Gastroesophageal sphincter (tissue), 3 donors: ENCODE data around the gene RNF11.

Source experiments
- POLR2AphosphoS5 ChIP-seq: sonication (generic); formaldehyde crosslinking; IDR thresholded peaks from one replicate; pipeline ENCODE4 v1.6.1; 2017; ENCODE audit warnings: antibody characterized with exemption
- TF ChIP-seq, protein P1 (sequence below), 4 experiments: fragments of 200-600 bp in 2 of 4; fragments of 450-650 bp in 2 of 4; sonication (generic) in 1 of 4; IDR thresholded peaks; one replicate each; pipeline ENCODE4 v1.5.1; 2017 to 2019; ENCODE audit warnings: antibody characterized with exemption in 4 of 4, mild to moderate bottlenecking in 2 of 4, moderate library complexity in 2 of 4

DNA sequence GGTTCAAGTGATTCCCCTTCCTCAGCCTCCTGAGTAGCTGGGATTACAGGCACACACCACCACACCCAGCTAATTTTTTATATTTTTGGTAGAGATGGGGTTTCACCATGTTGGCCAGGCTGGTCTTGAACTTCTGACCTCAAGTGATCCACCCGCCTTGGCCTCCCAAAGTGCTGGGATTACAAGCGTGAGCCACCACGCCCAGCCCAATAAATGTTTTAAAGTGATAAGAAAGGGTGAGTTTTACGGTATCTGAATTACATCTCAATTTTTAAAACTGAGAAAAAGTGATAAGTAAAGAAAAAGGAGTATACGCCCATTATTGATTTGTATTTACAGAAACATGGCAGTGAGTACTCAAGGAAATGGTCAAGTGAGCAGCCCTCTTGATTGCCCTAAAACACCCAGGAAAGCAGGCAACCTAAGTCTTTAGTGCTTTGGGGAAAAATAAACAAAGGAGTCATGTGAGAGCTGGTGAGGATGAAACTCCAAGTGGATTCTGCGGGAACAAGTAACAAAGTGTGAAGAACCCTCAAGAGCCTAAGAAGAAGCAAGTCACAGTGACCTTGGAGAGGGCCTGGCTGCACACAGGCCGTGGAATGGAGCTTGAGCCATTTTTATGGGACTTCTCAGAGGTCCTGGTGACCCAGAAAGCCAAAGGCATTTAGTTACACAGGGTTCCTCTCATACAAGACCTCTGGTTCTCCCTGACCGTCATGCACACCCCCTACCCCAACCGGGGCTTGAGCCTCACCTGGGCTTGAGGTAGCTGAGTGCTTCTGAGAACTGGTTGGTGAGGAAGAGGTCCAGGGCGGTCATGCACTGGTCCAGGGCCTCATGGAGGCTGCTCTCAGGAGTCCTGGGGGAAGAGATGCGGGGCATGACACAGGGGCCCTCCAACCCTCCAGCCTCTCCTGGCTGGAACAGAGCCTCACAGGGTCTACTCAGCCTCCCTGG lies 85.2 kb downstream of the RNF11 start:
- TF ChIP-seq, protein P1, sequence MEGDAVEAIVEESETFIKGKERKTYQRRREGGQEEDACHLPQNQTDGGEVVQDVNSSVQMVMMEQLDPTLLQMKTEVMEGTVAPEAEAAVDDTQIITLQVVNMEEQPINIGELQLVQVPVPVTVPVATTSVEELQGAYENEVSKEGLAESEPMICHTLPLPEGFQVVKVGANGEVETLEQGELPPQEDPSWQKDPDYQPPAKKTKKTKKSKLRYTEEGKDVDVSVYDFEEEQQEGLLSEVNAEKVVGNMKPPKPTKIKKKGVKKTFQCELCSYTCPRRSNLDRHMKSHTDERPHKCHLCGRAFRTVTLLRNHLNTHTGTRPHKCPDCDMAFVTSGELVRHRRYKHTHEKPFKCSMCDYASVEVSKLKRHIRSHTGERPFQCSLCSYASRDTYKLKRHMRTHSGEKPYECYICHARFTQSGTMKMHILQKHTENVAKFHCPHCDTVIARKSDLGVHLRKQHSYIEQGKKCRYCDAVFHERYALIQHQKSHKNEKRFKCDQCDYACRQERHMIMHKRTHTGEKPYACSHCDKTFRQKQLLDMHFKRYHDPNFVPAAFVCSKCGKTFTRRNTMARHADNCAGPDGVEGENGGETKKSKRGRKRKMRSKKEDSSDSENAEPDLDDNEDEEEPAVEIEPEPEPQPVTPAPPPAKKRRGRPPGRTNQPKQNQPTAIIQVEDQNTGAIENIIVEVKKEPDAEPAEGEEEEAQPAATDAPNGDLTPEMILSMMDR (IDR thresholded peaks at IDR 0.05) = no peak
- TF ChIP-seq POLR2AphosphoS5 = no peak
